ENCODE data around the gene BCDIN3D. TPM values are rescaled to one million over a fixed set of nuclear protein-coding genes. Genes with fewer than 3 reads are reported as not detected.
"Not testable (repeated sequence)": the region's sequence is repeated elsewhere in the genome, so short reads cannot be mapped to it uniquely, and the experiment has no call there.

Gene BCDIN3D
- total RNA-seq, 1 donor, result 5.4 TPM

GRCh38 chr12:49865109-49865781, 22.3 kb upstream of the BCDIN3D start:
- no peak overlapping the region for H3K4me2 ChIP-seq (ENCODE audit: insufficient read depth, low read length)
- TF ChIP-seq CTCF (IDR thresholded peaks at IDR 0.05; ENCODE audit: extremely low read depth, low read depth, low read length), result no peak
- H4K20me1 ChIP-seq (ENCODE audit: insufficient read depth, low read length), result no peaks in the 10 kb centered on the region
- H3K4me1 ChIP-seq (ENCODE audit: insufficient read depth, low read length), result peaks cover 14% of the 10 kb centered on the region
- H3K27me3 ChIP-seq (ENCODE audit: insufficient read depth, low read length), result peaks cover 21% of the 10 kb centered on the region
- no peaks in the 10 kb centered on the region for H3K79me2 ChIP-seq (ENCODE audit: insufficient read depth, low read length)
- no peak overlapping the region for H2AFZ ChIP-seq (ENCODE audit: low read length)
- H3K4me3 ChIP-seq (ENCODE audit: insufficient read depth, low read length), result no peak overlapping the region
- no peaks in the 10 kb centered on the region for H3K9me3 ChIP-seq (ENCODE audit: low read depth, low read length)
- no peak overlapping the region for H3K27ac ChIP-seq (ENCODE audit: low read depth, low read length)
- no peaks in the 10 kb centered on the region for H3K36me3 ChIP-seq (ENCODE audit: insufficient read depth, low read length)
- peak; percentile 47 for DNase-seq (ENCODE audit: insufficient read length, low spot score, missing footprints)

- no peak overlapping the region for H3K27ac ChIP-seq (ENCODE audit: low read depth, low read length)
- H3K36me3 ChIP-seq (ENCODE audit: insufficient read depth, low read length), result no peaks in the 10 kb centered on the region
- H4K20me1 ChIP-seq (ENCODE audit: insufficient read depth, low read length), result no peaks in the 10 kb centered on the region
- peaks cover 21% of the 10 kb centered on the region for H3K27me3 ChIP-seq (ENCODE audit: insufficient read depth, low read length)
- no peak for TF ChIP-seq CTCF (IDR thresholded peaks at IDR 0.05; ENCODE audit: extremely low read depth, low read depth, low read length)
- DNase-seq (ENCODE audit: insufficient read length, low spot score, missing footprints), result peak; percentile 34
- no peaks in the 10 kb centered on the region for H3K79me2 ChIP-seq (ENCODE audit: insufficient read depth, low read length)
- no peak overlapping the region for H3K4me3 ChIP-seq (ENCODE audit: insufficient read depth, low read length)
- H3K4me2 ChIP-seq (ENCODE audit: insufficient read depth, low read length), result no peak overlapping the region
- H3K4me1 ChIP-seq (ENCODE audit: insufficient read depth, low read length), result peaks cover 12% of the 10 kb centered on the region
- no peak overlapping the region for H2AFZ ChIP-seq (ENCODE audit: low read length)
- no peaks in the 10 kb centered on the region for H3K9me3 ChIP-seq (ENCODE audit: low read depth, low read length)
These were observed 21.8 kb upstream of the BCDIN3D start for GRCh38 chr12:49864798-49865090.

GRCh38 chr12:49863946-49864797, 21.3 kb upstream of the BCDIN3D start:
- Histone ChIP-seq H2AFZ (ENCODE audit: low read length) (no peak overlapping the region), H3K27me3 (ENCODE audit: insufficient read depth, low read length) (peaks cover 24% of the 10 kb centered on the region), H3K36me3 (ENCODE audit: insufficient read depth, low read length) (no peaks in the 10 kb centered on the region), H3K4me3 (ENCODE audit: insufficient read depth, low read length) (no peak overlapping the region), H3K79me2 (ENCODE audit: insufficient read depth, low read length) (no peaks in the 10 kb centered on the region), H3K9me3 (ENCODE audit: low read depth, low read length) (no peaks in the 10 kb centered on the region), H3K4me1 (ENCODE audit: insufficient read depth, low read length) (peaks cover 6% of the 10 kb centered on the region), H4K20me1 (ENCODE audit: insufficient read depth, low read length) (no peaks in the 10 kb centered on the region), H3K27ac (ENCODE audit: low read depth, low read length) (no peak overlapping the region), H3K4me2 (ENCODE audit: insufficient read depth, low read length) (no peak overlapping the region)
- TF ChIP-seq CTCF (IDR thresholded peaks at IDR 0.05; ENCODE audit: extremely low read depth, low read depth, low read length), result no peak
- DNase-seq (ENCODE audit: insufficient read length, low spot score, missing footprints), result peak; percentile 69

GRCh38 chr12:49860921-49861320, 18.0 kb upstream of the BCDIN3D start:
- not testable (repeated sequence) for DNase-seq (ENCODE audit: insufficient read length, low spot score, missing footprints); H2AFZ ChIP-seq (ENCODE audit: low read length); H3K27ac ChIP-seq (ENCODE audit: low read depth, low read length); H3K4me3 ChIP-seq (ENCODE audit: insufficient read depth, low read length); H3K9me3 ChIP-seq (ENCODE audit: low read depth, low read length); H3K4me2 ChIP-seq (ENCODE audit: insufficient read depth, low read length); H3K4me1 ChIP-seq (ENCODE audit: insufficient read depth, low read length); H3K36me3 ChIP-seq (ENCODE audit: insufficient read depth, low read length); H4K20me1 ChIP-seq (ENCODE audit: insufficient read depth, low read length); H3K79me2 ChIP-seq (ENCODE audit: insufficient read depth, low read length)
- peaks cover 40% of the 10 kb centered on the region for H3K27me3 ChIP-seq (ENCODE audit: insufficient read depth, low read length)

- peaks cover 44% of the 10 kb centered on the region for H3K27me3 ChIP-seq (ENCODE audit: insufficient read depth, low read length)
- DNase-seq (ENCODE audit: insufficient read length, low spot score, missing footprints); H3K4me2 ChIP-seq (ENCODE audit: insufficient read depth, low read length); H2AFZ ChIP-seq (ENCODE audit: low read length); H3K4me3 ChIP-seq (ENCODE audit: insufficient read depth, low read length); H3K79me2 ChIP-seq (ENCODE audit: insufficient read depth, low read length); H3K27ac ChIP-seq (ENCODE audit: low read depth, low read length); H4K20me1 ChIP-seq (ENCODE audit: insufficient read depth, low read length); H3K4me1 ChIP-seq (ENCODE audit: insufficient read depth, low read length); H3K9me3 ChIP-seq (ENCODE audit: low read depth, low read length); H3K36me3 ChIP-seq (ENCODE audit: insufficient read depth, low read length): not testable (repeated sequence)
These were observed 13.0 kb upstream of the BCDIN3D start for GRCh38 chr12:49855890-49856289.
